Mesenchymal stem cell (in vitro differentiated cells and primary cell): ENCODE results near the gene RNF26.

Source experiments
- DNase-seq: peaks from one replicate; pipeline ENCODE4 v3.0.0-alpha.2; 2013
- H2AFZ ChIP-seq: one replicate; pipeline ENCODE4 v1.6.1; 2013; ENCODE audit warnings: low read depth, mild to moderate bottlenecking, control low read depth, inconsistent platforms, low read length, moderate library complexity
- H2AK5ac ChIP-seq: 2 replicates; pipeline ENCODE4 v1.6.1; 2013; ENCODE audit warnings: low read length, moderate library complexity, mild to moderate bottlenecking, inconsistent platforms; ENCODE audit not compliant: severe bottlenecking
- H2BK120ac ChIP-seq: one replicate; pipeline ENCODE4 v1.6.1; 2013; ENCODE audit warnings: low read depth, mild to moderate bottlenecking, inconsistent platforms, low read length, moderate library complexity
- H2BK12ac ChIP-seq, 2 experiments: one replicate each; pipeline ENCODE4 v1.6.1; 2013; ENCODE audit warnings: inconsistent platforms in 2 of 2, low read length in 2 of 2, mild to moderate bottlenecking in 2 of 2, moderate library complexity in 2 of 2, control low read depth in 1 of 2
- H2BK15ac ChIP-seq: one replicate; pipeline ENCODE4 v1.6.1; 2013; ENCODE audit warnings: mild to moderate bottlenecking, low read depth, inconsistent platforms; ENCODE audit not compliant: poor library complexity, severe bottlenecking
- H2BK5ac ChIP-seq: 2 replicates; pipeline ENCODE4 v1.6.1; 2013; ENCODE audit warnings: low read depth, mild to moderate bottlenecking, low read length, control low read depth, inconsistent platforms; ENCODE audit not compliant: poor library complexity, severe bottlenecking
- H3K14ac ChIP-seq, 2 experiments: one replicate each; pipeline ENCODE4 v1.6.1; 2013; ENCODE audit warnings: inconsistent platforms in 2 of 2, low read length in 2 of 2, control low read depth in 1 of 2, mild to moderate bottlenecking in 1 of 2, moderate library complexity in 1 of 2
- H3K18ac ChIP-seq, 2 experiments: one replicate each; pipeline ENCODE4 v1.6.1; 2013; ENCODE audit warnings: inconsistent platforms in 2 of 2, low read length in 2 of 2, control low read depth in 1 of 2, low read depth in 1 of 2, mild to moderate bottlenecking in 1 of 2
- H3K23ac ChIP-seq, 2 experiments: one replicate each; pipeline ENCODE4 v1.6.1; 2013; ENCODE audit warnings: inconsistent platforms in 2 of 2, low read length in 2 of 2, mild to moderate bottlenecking in 2 of 2, moderate library complexity in 2 of 2, control low read depth in 1 of 2
- H3K27ac ChIP-seq: 2 replicates; pipeline ENCODE4 v1.5.1; 2013; ENCODE audit warnings: mild to moderate bottlenecking, moderate library complexity, low read length, control low read depth, inconsistent platforms; ENCODE audit not compliant: poor library complexity, severe bottlenecking
- H3K27me3 ChIP-seq, 2 experiments: 2 replicates each; pipeline versions ENCODE4 v1.6.1 to v1.7.0; 2013; ENCODE audit warnings: low read length in 2 of 2, mild to moderate bottlenecking in 2 of 2, moderate library complexity in 2 of 2, control low read depth in 1 of 2, inconsistent platforms in 1 of 2; ENCODE audit not compliant: control insufficient read depth in 1 of 2, insufficient read depth in 1 of 2
- H3K36me3 ChIP-seq, 2 experiments: 2 replicates each; pipeline versions ENCODE4 v1.6.1 to v1.7.0; 2013; ENCODE audit warnings: low read length in 2 of 2, control low read depth in 1 of 2, inconsistent platforms in 1 of 2, low read depth in 1 of 2, mild to moderate bottlenecking in 1 of 2; ENCODE audit not compliant: insufficient read depth in 2 of 2, control insufficient read depth in 1 of 2
- H3K4ac ChIP-seq, 2 experiments: one replicate each; pipeline ENCODE4 v1.6.1; 2013; ENCODE audit warnings: inconsistent platforms in 2 of 2, low read length in 2 of 2, mild to moderate bottlenecking in 2 of 2, moderate library complexity in 2 of 2, control low read depth in 1 of 2, low read depth in 1 of 2
- H3K4me1 ChIP-seq: 2 replicates; pipeline ENCODE4 v1.6.1; 2013; ENCODE audit warnings: low read depth, low read length, control low read depth; ENCODE audit not compliant: control insufficient read depth, insufficient read depth
- H3K4me2 ChIP-seq: 2 replicates; pipeline ENCODE4 v1.6.1; 2013; ENCODE audit warnings: low read length, mild to moderate bottlenecking, inconsistent platforms; ENCODE audit not compliant: poor library complexity, severe bottlenecking
- H3K4me3 ChIP-seq, 2 experiments: 2 replicates each; pipeline versions ENCODE4 v1.5.1 to v1.7.0; 2013; ENCODE audit warnings: low read length in 2 of 2, mild to moderate bottlenecking in 2 of 2, control low read depth in 1 of 2, low read depth in 1 of 2; ENCODE audit not compliant: insufficient read depth in 1 of 2
- H3K79me1 ChIP-seq: replicated peaks from 2 replicates; pipeline ENCODE4 v1.6.1; 2013; ENCODE audit warnings: mild to moderate bottlenecking, control low read depth, low read length, inconsistent platforms; ENCODE audit not compliant: poor library complexity, severe bottlenecking
- H3K9ac ChIP-seq: 2 replicates; pipeline ENCODE4 v1.7.0; 2013; ENCODE audit warnings: mild to moderate bottlenecking, low read length, moderate library complexity
- H3K9me3 ChIP-seq: 2 replicates; pipeline ENCODE4 v1.7.0; 2013; ENCODE audit warnings: mild to moderate bottlenecking, low read length; ENCODE audit not compliant: control insufficient read depth
- H4K8ac ChIP-seq: one replicate; pipeline ENCODE4 v1.6.1; 2013; ENCODE audit warnings: inconsistent platforms, mild to moderate bottlenecking, low read length, moderate library complexity
- H4K91ac ChIP-seq: one replicate; pipeline ENCODE4 v1.6.1; 2013; ENCODE audit warnings: mild to moderate bottlenecking, low read length, inconsistent platforms
- WGBS: methylation state at CpG from one replicate; pipeline ENCODE4 v1.1.7; 2013; ENCODE audit warnings: mixed read lengths; 5-methylcytosine and 5-hydroxymethylcytosine counted together

RNF26 gene

GRCh38 chr11:119332111-119332765 lies 2.1 kb upstream of the RNF26 start:
- peaks cover 14 to 16% of the 10 kb centered on the region in 2 experiments for H3K36me3 ChIP-seq
- DNase-seq = no peak
- H3K79me1 ChIP-seq = peaks cover 25% of the 10 kb centered on the region
- no peak overlapping the region for H2BK5ac ChIP-seq
- no peak overlapping the region for H3K4me3 ChIP-seq
- no peak overlapping the region for H4K8ac ChIP-seq
- H2BK12ac ChIP-seq = no peak overlapping the region
- 88% methylated on average over 4 of the region's 4 CpGs for WGBS
- H2BK15ac ChIP-seq = no peak overlapping the region
- no peak overlapping the region for H2BK120ac ChIP-seq
- H3K27me3 ChIP-seq = peaks cover 3 to 5% of the 10 kb centered on the region in 2 experiments
- peaks cover 12% of the 10 kb centered on the region for H3K4me1 ChIP-seq
- H3K27ac ChIP-seq = no peak overlapping the region
- H4K91ac ChIP-seq = no peak overlapping the region
- no peaks in the 10 kb centered on the region for H3K9me3 ChIP-seq
- no peak overlapping the region for H3K9ac ChIP-seq
- no peak overlapping the region for H3K4ac ChIP-seq
- H3K14ac ChIP-seq = no peak overlapping the region
- no peak overlapping the region for H3K18ac ChIP-seq
- H2AFZ ChIP-seq = no peak overlapping the region
- H2AK5ac ChIP-seq = no peak overlapping the region
- H3K23ac ChIP-seq = no peak overlapping the region
- H3K4me2 ChIP-seq = no peak overlapping the region

DNA sequence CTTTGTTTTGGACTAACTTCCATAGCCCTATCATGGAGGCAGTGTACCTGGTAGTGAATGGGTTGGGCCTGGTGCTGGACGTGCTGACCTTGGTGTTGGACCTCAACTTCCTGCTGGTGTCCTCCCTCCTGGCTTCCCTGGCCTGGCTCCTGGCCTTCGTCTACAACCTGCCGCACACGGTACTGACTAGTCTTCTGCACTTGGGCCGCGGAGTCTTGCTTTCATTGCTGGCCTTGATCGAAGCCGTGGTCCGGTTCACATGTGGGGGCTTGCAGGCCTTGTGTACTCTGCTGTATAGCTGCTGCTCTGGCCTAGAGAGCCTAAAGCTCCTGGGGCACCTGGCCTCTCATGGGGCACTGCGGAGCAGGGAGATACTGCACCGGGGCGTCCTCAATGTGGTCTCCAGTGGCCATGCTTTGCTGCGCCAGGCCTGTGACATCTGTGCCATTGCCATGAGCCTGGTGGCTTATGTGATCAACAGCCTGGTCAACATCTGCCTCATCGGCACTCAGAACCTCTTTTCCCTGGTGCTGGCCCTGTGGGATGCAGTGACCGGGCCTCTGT lies 846 bp downstream of the RNF26 start:
- H3K9ac ChIP-seq = peak overlapping the region; percentile 93
- peaks cover 15 to 17% of the 10 kb centered on the region in 2 experiments for H3K36me3 ChIP-seq
- no peak overlapping the region for H2BK120ac ChIP-seq
- no peak overlapping the region for H4K91ac ChIP-seq
- H3K27ac ChIP-seq = no peak overlapping the region
- H2BK12ac ChIP-seq = peak overlapping the region in 1 of 2 experiments; percentile 12
- H3K9me3 ChIP-seq = no peaks in the 10 kb centered on the region
- peaks cover 0 to 15% of the 10 kb centered on the region in 2 experiments for H3K27me3 ChIP-seq
- no peak overlapping the region for H4K8ac ChIP-seq
- no peak overlapping the region for H2AFZ ChIP-seq
- no peak overlapping the region for H2AK5ac ChIP-seq
- WGBS = 82% methylated on average over 15 of the region's 15 CpGs
- no peak overlapping the region for H3K4ac ChIP-seq
- peaks cover 30% of the 10 kb centered on the region for H3K79me1 ChIP-seq
- H2BK5ac ChIP-seq = no peak overlapping the region
- no peak overlapping the region for H3K18ac ChIP-seq
- no peak overlapping the region for H2BK15ac ChIP-seq
- no peak overlapping the region for H3K14ac ChIP-seq
- no peak overlapping the region for H3K23ac ChIP-seq
- H3K4me3 ChIP-seq = peak overlapping the region; percentile 30 to 94
- H3K4me2 ChIP-seq = peak overlapping the region; percentile 69
- peaks cover 34% of the 10 kb centered on the region for H3K4me1 ChIP-seq
- DNase-seq = no peak

DNA sequence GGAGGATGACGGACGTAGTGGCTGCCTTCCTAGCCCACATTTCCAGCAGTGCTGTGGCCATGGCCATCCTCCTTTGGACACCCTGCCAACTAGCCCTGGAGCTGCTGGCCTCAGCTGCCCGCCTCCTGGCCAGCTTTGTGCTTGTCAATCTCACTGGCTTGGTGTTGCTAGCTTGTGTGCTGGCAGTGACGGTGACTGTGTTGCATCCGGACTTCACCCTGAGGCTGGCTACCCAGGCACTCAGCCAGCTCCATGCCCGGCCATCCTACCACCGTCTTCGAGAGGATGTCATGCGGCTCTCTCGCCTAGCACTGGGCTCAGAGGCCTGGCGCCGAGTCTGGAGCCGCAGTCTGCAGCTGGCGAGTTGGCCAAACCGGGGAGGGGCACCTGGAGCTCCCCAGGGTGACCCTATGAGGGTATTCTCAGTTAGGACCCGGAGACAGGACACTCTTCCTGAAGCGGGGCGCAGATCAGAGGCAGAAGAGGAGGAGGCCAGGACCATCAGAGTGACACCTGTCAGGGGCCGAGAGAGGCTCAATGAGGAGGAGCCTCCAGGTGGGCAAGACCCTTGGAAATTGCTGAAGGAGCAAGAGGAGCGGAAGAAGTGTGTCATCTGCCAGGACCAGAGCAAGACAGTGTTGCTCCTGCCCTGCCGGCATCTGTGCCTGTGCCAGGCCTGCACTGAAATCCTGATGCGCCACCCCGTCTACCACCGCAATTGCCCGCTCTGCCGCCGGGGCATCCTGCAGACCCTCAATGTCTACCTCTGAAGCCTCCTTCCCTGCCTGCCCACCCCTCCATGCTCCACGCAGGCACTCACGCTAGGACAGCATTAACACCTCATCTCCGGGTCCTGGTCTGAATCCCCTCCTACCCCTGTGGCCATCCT lies 1.6 kb downstream of the RNF26 start:
- no peak overlapping the region for H3K4ac ChIP-seq
- H3K4me2 ChIP-seq = no peak overlapping the region
- peaks cover 30% of the 10 kb centered on the region for H3K79me1 ChIP-seq
- no peak overlapping the region for H3K18ac ChIP-seq
- H2AFZ ChIP-seq = no peak overlapping the region
- H4K8ac ChIP-seq = no peak overlapping the region
- 95% methylated on average over 30 of the region's 30 CpGs for WGBS
- H3K9ac ChIP-seq = peak overlapping the region; percentile 93
- H2BK120ac ChIP-seq = no peak overlapping the region
- no peak overlapping the region for H2BK12ac ChIP-seq
- H3K4me3 ChIP-seq = peak overlapping the region in 1 of 2 experiments; percentile 94
- peaks cover 15 to 17% of the 10 kb centered on the region in 2 experiments for H3K36me3 ChIP-seq
- H2BK15ac ChIP-seq = no peak overlapping the region
- no peak for DNase-seq
- no peak overlapping the region for H2AK5ac ChIP-seq
- H4K91ac ChIP-seq = peak overlapping the region; percentile 64
- H3K9me3 ChIP-seq = no peaks in the 10 kb centered on the region
- H3K27me3 ChIP-seq = peaks cover 0 to 16% of the 10 kb centered on the region in 2 experiments
- H3K23ac ChIP-seq = no peak overlapping the region
- peaks cover 39% of the 10 kb centered on the region for H3K4me1 ChIP-seq
- H3K27ac ChIP-seq = no peak overlapping the region
- H3K14ac ChIP-seq = no peak overlapping the region
- no peak overlapping the region for H2BK5ac ChIP-seq
